CD8-positive, alpha-beta memory T cell (primary cell): ENCODE data around the gene PKMYT1. TPM values are rescaled to one million over a fixed set of nuclear protein-coding genes. Genes with fewer than 3 reads are reported as not detected.

Source experiments
- CTCF ChIA-PET: fragments of 350-600 bp; sonication (Branson Sonifier 250); formaldehyde crosslinking; loops from one replicate; lab custom pipeline; 2021; ENCODE audit warnings: antibody characterized with exemption; lab: Charles Lee
- POLR2A ChIA-PET: fragments of 350-600 bp; sonication (Branson Sonifier 250); formaldehyde crosslinking; loops from one replicate; lab custom pipeline; 2021; ENCODE audit warnings: antibody characterized with exemption; lab: Charles Lee
- DNase-seq, 5 donors: peaks; one replicate each; pipeline versions ENCODE4 v3.0.0 to v3.0.0-alpha.2; 2020 to 2022; ENCODE audit warnings: mixed read lengths in 1 of 5
- H3K27ac ChIP-seq: one replicate; pipeline ENCODE4 v1.7.0; 2013; ENCODE audit warnings: low read depth, mild to moderate bottlenecking, low read length, moderate library complexity
- H3K27me3 ChIP-seq: 2 replicates; pipeline ENCODE4 v1.7.0; 2013; ENCODE audit warnings: low read length, mild to moderate bottlenecking; ENCODE audit not compliant: insufficient read depth, poor library complexity, severe bottlenecking
- H3K36me3 ChIP-seq: 2 replicates; pipeline ENCODE4 v1.7.0; 2013; ENCODE audit warnings: mild to moderate bottlenecking, low read length, moderate library complexity; ENCODE audit not compliant: insufficient read depth
- H3K4me1 ChIP-seq: 2 replicates; pipeline ENCODE4 v1.7.0; 2013; ENCODE audit warnings: mild to moderate bottlenecking, low read length, moderate library complexity; ENCODE audit not compliant: insufficient read depth
- H3K4me3 ChIP-seq: 2 replicates; pipeline ENCODE4 v1.7.0; 2013; ENCODE audit warnings: mild to moderate bottlenecking, low read length
- H3K9me3 ChIP-seq: 2 replicates; pipeline ENCODE4 v1.7.0; 2013; ENCODE audit warnings: mild to moderate bottlenecking, low read length
- H3K27ac Mint-ChIP-seq, 8 donors: one replicate each; pipeline ENCODE4 v1.8.0; 2020 to 2021; ENCODE audit warnings: mixed read lengths in 8 of 8, mild to moderate bottlenecking in 6 of 8, inconsistent platforms in 3 of 8, moderate library complexity in 3 of 8
- H3K27me3 Mint-ChIP-seq, 2 donors: one replicate each; pipeline ENCODE4 v1.8.0; 2020 to 2021; ENCODE audit warnings: mixed read lengths in 2 of 2, mild to moderate bottlenecking in 1 of 2, moderate library complexity in 1 of 2
- H3K36me3 Mint-ChIP-seq, 3 donors: one replicate each; pipeline ENCODE4 v1.8.0; 2020 to 2021; ENCODE audit warnings: mixed read lengths in 3 of 3, inconsistent platforms in 1 of 3, mild to moderate bottlenecking in 1 of 3
- H3K4me1 Mint-ChIP-seq, 3 donors: one replicate each; pipeline ENCODE4 v1.8.0; 2020 to 2021; ENCODE audit warnings: mixed read lengths in 3 of 3, inconsistent platforms in 1 of 3, mild to moderate bottlenecking in 1 of 3
- H3K4me3 Mint-ChIP-seq, 7 donors: one replicate each; pipeline ENCODE4 v1.8.0; 2020 to 2021; ENCODE audit warnings: mixed read lengths in 7 of 7, mild to moderate bottlenecking in 6 of 7, moderate library complexity in 4 of 7, inconsistent platforms in 2 of 7
- H3K9me3 Mint-ChIP-seq, 5 donors: one replicate each; pipeline ENCODE4 v1.8.0; 2020 to 2022; ENCODE audit warnings: mixed read lengths in 5 of 5, mild to moderate bottlenecking in 3 of 5, moderate library complexity in 2 of 5, inconsistent platforms in 1 of 5
- polyA plus RNA-seq: library from polyadenylated mRNA; unstranded; fragments of 300-500 nt; fragmentation: Illumina TruSeq; gene quantifications from one replicate; pipeline ENCODE4 v1.2.3, GENCODE V29; 2021
- total RNA-seq, 2 experiments: library from RNA; stranded (reverse); gene quantifications; one replicate each; pipeline ENCODE4 v1.2.3, GENCODE V29; 2021

Gene PKMYT1
- total and polyA plus RNA-seq, 3 experiments from 2014 or later = 0.18 to 112 (median 103) TPM

DNA sequence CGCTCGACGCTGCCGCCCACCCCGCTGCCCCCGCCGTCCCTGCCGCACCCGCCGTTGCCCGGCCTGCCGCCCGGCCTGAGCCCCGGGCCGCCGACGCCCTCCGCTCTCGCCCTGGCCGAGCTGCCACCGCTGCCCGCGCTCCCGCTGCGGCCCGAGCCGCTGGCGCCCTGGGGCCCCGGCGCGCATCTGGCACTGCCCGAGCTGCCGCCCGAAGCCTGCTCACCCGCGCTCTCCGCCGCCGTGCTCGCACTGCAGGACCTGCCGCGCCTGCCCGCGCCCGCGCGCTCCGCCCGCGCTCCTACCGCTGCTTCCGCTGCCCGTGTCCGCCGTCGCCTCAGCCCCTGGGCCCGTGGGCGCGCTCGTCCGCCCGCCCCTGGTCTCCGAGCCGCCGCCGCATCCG lies 24.1 kb upstream of the PKMYT1 start:
- Histone ChIP-seq H3K27ac (no peak overlapping the region), H3K4me1 (peaks cover 22% of the 10 kb centered on the region), H3K27me3 (no peaks in the 10 kb centered on the region), H3K36me3 (no peaks in the 10 kb centered on the region), H3K9me3 (no peaks in the 10 kb centered on the region), H3K4me3 (no peak overlapping the region)
- Mint-ChIP-seq H3K36me3 (no peaks in the 10 kb centered on the region), H3K9me3 (peaks cover 0 to 2% (median 0%) of the 10 kb centered on the region in 5 donors), H3K27me3 (peaks cover 8 to 9% of the 10 kb centered on the region in 2 donors), H3K27ac (peak overlapping the region in 1 of 8 donors; percentile 79), H3K4me3 (no peak overlapping the region), H3K4me1 (peaks cover 24 to 34% (median 28%) of the 10 kb centered on the region in 3 donors)
- ChIA-PET POLR2A (interaction anchor here (0.7 to 1.0 kb wide), 6 partner anchors 16 to 54 kb away, joined by 3 to 7 read pairs (median 4); partner anchors contain the start of gene TNFRSF12A), CTCF (interaction anchor here (0.7 to 14.4 kb wide), 18 partner anchors 8 to 162 kb away, joined by 3 to 289 read pairs (median 4); partner anchors contain the start of genes HCFC1R1, IL32, THOC6 and TNFRSF12A)
- no peak for DNase-seq

DNA sequence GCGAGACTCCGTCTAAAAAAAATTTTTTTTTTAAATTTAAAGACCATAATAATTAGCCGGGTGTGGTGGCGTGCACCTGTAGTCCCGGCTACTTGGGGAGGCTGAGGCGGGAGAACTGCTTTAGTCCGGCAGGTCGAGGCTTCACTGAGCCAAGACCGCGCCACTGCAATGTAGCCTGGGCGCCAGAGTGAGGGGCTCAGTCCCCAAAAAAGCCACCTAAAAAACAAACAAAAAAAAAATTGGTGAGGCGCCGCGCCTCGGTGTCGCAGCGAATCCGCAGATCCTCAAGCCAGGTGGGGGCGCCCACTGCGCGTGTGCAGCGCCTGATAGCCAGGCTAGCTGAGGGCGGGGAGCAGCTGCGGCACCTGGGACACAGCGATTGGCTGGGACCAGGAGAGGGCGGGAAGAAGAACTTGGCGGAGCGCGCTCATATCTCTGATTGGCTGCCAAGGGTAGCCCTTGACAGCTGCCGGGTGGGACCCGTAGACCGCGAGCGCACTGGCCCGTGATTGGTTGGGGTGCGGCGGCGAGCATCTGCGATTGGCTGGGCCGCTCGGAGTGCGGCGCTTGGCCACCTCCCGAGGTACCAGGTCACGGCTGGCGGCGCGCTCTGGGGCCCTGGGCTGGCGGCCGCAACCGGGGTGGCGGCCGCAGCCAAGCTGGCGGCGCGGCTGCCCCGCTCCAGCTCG lies 23.5 kb upstream of the PKMYT1 start:
- Histone ChIP-seq H3K4me3 (no peak overlapping the region), H3K27me3 (no peaks in the 10 kb centered on the region), H3K4me1 (peaks cover 17% of the 10 kb centered on the region), H3K9me3 (no peaks in the 10 kb centered on the region), H3K36me3 (no peaks in the 10 kb centered on the region), H3K27ac (no peak overlapping the region)
- H3K4me3 Mint-ChIP-seq = peak overlapping the region; percentile 66 to 88 (median 79)
- no peaks in the 10 kb centered on the region for H3K36me3 Mint-ChIP-seq
- H3K27me3 Mint-ChIP-seq = peaks cover 8 to 13% of the 10 kb centered on the region in 2 donors
- peaks cover 0 to 2% (median 0%) of the 10 kb centered on the region in 5 donors for H3K9me3 Mint-ChIP-seq
- CTCF ChIA-PET = interaction anchor here (0.7 to 14.4 kb wide), 18 partner anchors 8 to 162 kb away, joined by 3 to 289 read pairs (median 4); partner anchors contain the start of genes HCFC1R1, IL32, THOC6 and TNFRSF12A
- POLR2A ChIA-PET = interaction anchor here (0.7 to 1.0 kb wide), 6 partner anchors 16 to 55 kb away, joined by 3 to 7 read pairs (median 4); partner anchors contain the start of gene TNFRSF12A
- peak; percentile 91 to 97 (median 96) for DNase-seq
- H3K4me1 Mint-ChIP-seq = peaks cover 22 to 31% (median 27%) of the 10 kb centered on the region in 3 donors
- peak overlapping the region in 4 of 8 donors; percentile 8 to 79 (median 50) for H3K27ac Mint-ChIP-seq

DNA sequence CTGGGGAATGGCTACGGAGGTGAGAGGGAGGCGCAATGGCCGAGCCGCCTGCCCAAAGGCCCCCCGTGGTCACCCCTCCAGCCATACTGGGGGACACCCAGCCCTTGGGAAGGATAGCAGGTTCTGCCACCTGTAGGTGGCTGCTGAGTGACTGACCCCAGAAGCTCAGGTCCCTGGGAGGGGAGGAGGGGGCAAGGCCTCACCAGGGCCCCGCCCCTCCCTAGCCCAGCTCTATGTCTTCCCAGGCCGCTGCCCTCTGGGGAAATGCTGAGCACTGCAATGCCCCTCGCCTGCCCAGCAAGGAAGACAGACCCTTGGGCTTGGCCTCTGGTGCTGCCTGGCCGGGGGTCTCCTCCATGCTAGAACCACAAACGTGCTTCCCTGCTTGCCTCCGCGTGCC lies 21.1 kb upstream of the PKMYT1 start:
- Histone ChIP-seq H3K27ac (no peak overlapping the region), H3K9me3 (no peaks in the 10 kb centered on the region), H3K4me1 (no peaks in the 10 kb centered on the region), H3K27me3 (no peaks in the 10 kb centered on the region), H3K36me3 (no peaks in the 10 kb centered on the region), H3K4me3 (no peak overlapping the region)
- POLR2A ChIA-PET = no interaction called here
- peaks cover 0 to 8% (median 6%) of the 10 kb centered on the region in 3 donors for H3K4me1 Mint-ChIP-seq
- CTCF ChIA-PET = interaction anchor here (1.0 to 14.4 kb wide), 2 partner anchors 26 to 164 kb away, joined by 3 to 289 read pairs; partner anchors contain the start of genes HCFC1R1, THOC6 and TNFRSF12A
- H3K36me3 Mint-ChIP-seq = no peaks in the 10 kb centered on the region
- H3K27me3 Mint-ChIP-seq = peaks cover 8 to 10% of the 10 kb centered on the region in 2 donors
- DNase-seq = no peak
- peaks cover 0 to 2% (median 0%) of the 10 kb centered on the region in 5 donors for H3K9me3 Mint-ChIP-seq
- H3K27ac Mint-ChIP-seq = no peak overlapping the region
- no peak overlapping the region for H3K4me3 Mint-ChIP-seq

- Mint-ChIP-seq H3K4me3 (no peak overlapping the region), H3K36me3 (no peaks in the 10 kb centered on the region), H3K27me3 (peaks cover 8 to 10% of the 10 kb centered on the region in 2 donors), H3K9me3 (peaks cover 0 to 2% (median 0%) of the 10 kb centered on the region in 5 donors), H3K27ac (no peak overlapping the region), H3K4me1 (peaks cover 0 to 8% (median 6%) of the 10 kb centered on the region in 3 donors)
- Histone ChIP-seq H3K4me3 (no peak overlapping the region), H3K9me3 (no peaks in the 10 kb centered on the region), H3K27ac (no peak overlapping the region), H3K27me3 (no peaks in the 10 kb centered on the region), H3K4me1 (no peaks in the 10 kb centered on the region), H3K36me3 (no peaks in the 10 kb centered on the region)
- no peak for DNase-seq
- CTCF ChIA-PET = interaction anchor here (14.4 kb wide), 1 partner anchor 26 kb away, joined by 289 read pairs; the partner anchor contains the start of genes HCFC1R1, THOC6 and TNFRSF12A
- POLR2A ChIA-PET = interaction anchor here (1.1 kb wide), 1 partner anchor 19 kb away, joined by 3 read pairs; no protein-coding TSS in a partner anchor
These were observed 20.3 kb upstream of the PKMYT1 start for GRCh38 chr16:3000540-3000939.

DNA sequence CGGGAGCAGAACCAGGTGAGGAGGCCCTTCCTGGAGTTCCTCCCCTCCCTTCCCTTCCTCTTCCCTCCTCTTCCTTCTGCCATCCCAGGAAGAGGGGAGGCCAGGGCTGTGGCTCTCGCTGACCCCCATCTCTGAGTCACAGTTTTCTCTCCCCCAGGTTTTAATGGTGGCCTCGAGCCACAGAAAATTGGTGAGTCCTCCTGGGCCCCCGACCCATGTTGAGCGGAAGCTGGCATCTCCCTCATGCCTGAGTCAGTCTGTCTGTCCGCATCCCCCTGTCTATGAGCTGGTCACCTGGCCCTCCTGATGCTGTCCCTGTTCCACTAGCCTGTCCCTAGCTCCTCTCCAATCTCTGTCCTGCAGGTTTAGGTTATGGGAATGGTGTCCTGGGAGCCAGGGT lies 19.7 kb upstream of the PKMYT1 start:
- no peaks in the 10 kb centered on the region for H3K36me3 Mint-ChIP-seq
- H3K27me3 Mint-ChIP-seq = peaks cover 5 to 10% of the 10 kb centered on the region in 2 donors
- CTCF ChIA-PET = interaction anchor here (14.4 kb wide), 1 partner anchor 27 kb away, joined by 289 read pairs; the partner anchor contains the start of genes HCFC1R1, THOC6 and TNFRSF12A
- no peak for DNase-seq
- Histone ChIP-seq H3K4me1 (no peaks in the 10 kb centered on the region), H3K4me3 (no peak overlapping the region), H3K9me3 (no peaks in the 10 kb centered on the region), H3K27me3 (no peaks in the 10 kb centered on the region), H3K36me3 (no peaks in the 10 kb centered on the region), H3K27ac (no peak overlapping the region)
- POLR2A ChIA-PET = interaction anchor here (1.1 kb wide), 1 partner anchor 19 kb away, joined by 3 read pairs; no protein-coding TSS in a partner anchor
- H3K4me1 Mint-ChIP-seq = peaks cover 0 to 7% (median 6%) of the 10 kb centered on the region in 3 donors
- H3K9me3 Mint-ChIP-seq = peaks cover 0 to 2% (median 0%) of the 10 kb centered on the region in 5 donors
- H3K4me3 Mint-ChIP-seq = no peak overlapping the region
- no peak overlapping the region for H3K27ac Mint-ChIP-seq

DNA sequence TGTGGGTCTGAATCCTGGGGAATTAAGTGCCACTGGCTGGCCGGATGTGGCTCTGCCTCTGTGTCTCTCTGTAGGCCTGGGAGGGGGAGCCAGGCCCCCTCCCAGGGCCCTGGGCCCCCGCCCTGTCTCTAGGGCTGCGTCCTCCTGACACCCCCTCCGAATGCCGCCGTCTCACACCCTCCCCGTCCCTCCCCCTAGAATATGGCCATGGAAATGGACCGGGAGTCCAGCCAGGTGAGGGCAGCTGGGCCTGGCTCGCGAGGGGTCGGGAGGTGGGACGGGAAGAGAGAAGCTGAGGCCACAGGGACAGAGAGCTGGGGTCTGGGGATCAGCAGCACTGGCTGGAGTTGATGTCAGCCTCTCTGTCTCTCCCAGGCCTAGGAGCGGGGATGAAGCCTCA lies 16.1 kb upstream of the PKMYT1 start:
- peaks cover 0 to 8% of the 10 kb centered on the region in 2 donors for H3K27me3 Mint-ChIP-seq
- H3K4me1 Mint-ChIP-seq = no peaks in the 10 kb centered on the region
- Histone ChIP-seq H3K36me3 (no peaks in the 10 kb centered on the region), H3K9me3 (no peaks in the 10 kb centered on the region), H3K4me1 (no peaks in the 10 kb centered on the region), H3K27ac (no peak overlapping the region), H3K4me3 (no peak overlapping the region), H3K27me3 (no peaks in the 10 kb centered on the region)
- DNase-seq = no peak
- H3K9me3 Mint-ChIP-seq = peaks cover 0 to 2% (median 0%) of the 10 kb centered on the region in 5 donors
- no peak overlapping the region for H3K27ac Mint-ChIP-seq
- H3K4me3 Mint-ChIP-seq = no peak overlapping the region
- no peaks in the 10 kb centered on the region for H3K36me3 Mint-ChIP-seq
- ChIA-PET POLR2A (no interaction called here), CTCF (interaction anchor here (1.1 kb wide), 1 partner anchor 11 kb away, joined by 3 read pairs; no protein-coding TSS in a partner anchor)

DNA sequence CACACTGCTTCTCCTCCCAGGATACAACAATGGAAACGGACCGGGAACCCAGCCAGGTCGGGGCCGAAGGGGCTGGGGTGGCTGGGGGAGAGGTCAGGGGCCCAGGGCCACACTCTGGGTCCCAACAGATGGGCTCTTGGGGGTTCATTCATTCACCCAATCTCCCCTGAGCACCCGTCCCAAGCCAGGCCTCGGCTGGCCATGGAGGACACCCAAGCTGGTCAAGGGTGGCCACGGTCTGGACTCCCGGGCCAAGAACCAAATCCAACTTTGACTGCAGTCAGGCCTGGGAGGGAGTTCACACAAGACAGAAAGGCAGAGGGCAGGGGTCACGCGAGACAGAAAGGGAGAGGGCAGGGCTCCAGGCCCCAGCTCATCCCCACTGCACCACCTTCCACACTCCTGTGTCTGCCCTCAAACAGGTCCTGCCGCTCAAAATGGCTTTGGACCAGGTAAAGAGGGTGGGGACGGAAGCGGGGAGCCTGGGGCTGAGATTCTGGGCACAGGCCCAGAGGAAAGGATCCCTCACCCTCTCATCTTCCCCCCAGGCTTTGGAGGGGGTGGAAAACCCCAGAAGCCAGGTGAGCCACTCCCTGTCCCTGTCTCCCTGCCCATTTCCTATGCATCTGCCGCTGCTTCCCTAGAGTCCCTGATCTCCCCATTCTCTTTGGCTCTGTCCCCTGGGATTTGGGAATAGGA lies 12.3 kb upstream of the PKMYT1 start:
- Mint-ChIP-seq H3K4me1 (no peaks in the 10 kb centered on the region), H3K36me3 (no peaks in the 10 kb centered on the region), H3K27ac (no peak overlapping the region), H3K27me3 (peaks cover 0 to 4% of the 10 kb centered on the region in 2 donors), H3K4me3 (no peak overlapping the region), H3K9me3 (no peaks in the 10 kb centered on the region)
- Histone ChIP-seq H3K4me3 (no peak overlapping the region), H3K4me1 (no peaks in the 10 kb centered on the region), H3K9me3 (no peaks in the 10 kb centered on the region), H3K27ac (no peak overlapping the region), H3K36me3 (no peaks in the 10 kb centered on the region), H3K27me3 (no peaks in the 10 kb centered on the region)
- POLR2A ChIA-PET = no interaction called here
- CTCF ChIA-PET = interaction anchor here (1.6 to 2.0 kb wide), 3 partner anchors 10 to 36 kb away, joined by 4 to 5 read pairs (median 4); no protein-coding TSS in a partner anchor
- DNase-seq = no peak
